ENCODE measurements around the gene EIF1.
"Not testable (repeated sequence)": the region's sequence is repeated elsewhere in the genome, so short reads cannot be mapped to it uniquely, and the experiment has no call there.

Gene EIF1

GRCh38 chr17:41679740-41680425, 8.8 kb upstream of the EIF1 start:
- no peak for DNase-seq

- no peak for DNase-seq
Observed at GRCh38 chr17:41680426-41681040, 8.2 kb upstream of the EIF1 start.

- no peak for DNase-seq
Observed at GRCh38 chr17:41681776-41682175, 6.9 kb upstream of the EIF1 start.

- no peak for DNase-seq
Observed at GRCh38 chr17:41682631-41683030, 6.1 kb upstream of the EIF1 start.

- DNase-seq = no peak
Observed at GRCh38 chr17:41683441-41684007, 5.2 kb upstream of the EIF1 start.

- DNase-seq = no peak
Observed at GRCh38 chr17:41684035-41684434, 4.7 kb upstream of the EIF1 start.

- not testable (repeated sequence) for DNase-seq
Observed at GRCh38 chr17:41685753-41686152, 2.9 kb upstream of the EIF1 start.

- no peak for DNase-seq
Observed at GRCh38 chr17:41686281-41686680, 2.4 kb upstream of the EIF1 start.

- peak in 1 of 2 experiments; percentile 80 for DNase-seq
Observed at GRCh38 chr17:41687828-41688640, 651 bp upstream of the EIF1 start.

- peak in 1 of 2 experiments; percentile 62 for DNase-seq
Observed at GRCh38 chr17:41689497-41690299, 1.0 kb downstream of the EIF1 start.

- no peak for DNase-seq
Observed at GRCh38 chr17:41690497-41690896, 1.8 kb downstream of the EIF1 start.

GRCh38 chr17:41691031-41691777, 2.5 kb downstream of the EIF1 start:
- DNase-seq = no peak

GRCh38 chr17:41692722-41693521, 4.2 kb downstream of the EIF1 start:
- no peak for DNase-seq

- no peak for DNase-seq
Observed at GRCh38 chr17:41695134-41695661, 6.5 kb downstream of the EIF1 start.

- peak; percentile 49 to 75 for DNase-seq
Observed at GRCh38 chr17:41695954-41696757, 7.5 kb downstream of the EIF1 start.

- DNase-seq = no peak
Observed at GRCh38 chr17:41697122-41697962, 8.7 kb downstream of the EIF1 start.

- not testable (repeated sequence) for DNase-seq
Observed at GRCh38 chr17:41700843-41701242, 12.2 kb downstream of the EIF1 start.

- DNase-seq = no peak
Observed at GRCh38 chr17:41702712-41703111, 14.0 kb downstream of the EIF1 start.
